OCI-LY7 (cell line): Measurements from ENCODE around the gene PIWIL1.

Experiments used
- CTCF ChIP-seq: fragments of 200-600 bp; sonication (generic); conservative IDR thresholded peaks from 2 replicates; pipeline ENCODE4 v1.5.1; 2014; ENCODE audit warnings: mild to moderate bottlenecking, antibody characterized with exemption, low read length, moderate library complexity, mixed read lengths
- EZH2phosphoT487 ChIP-seq: fragments of 200-600 bp; sonication (generic); IDR thresholded peaks from 2 replicates; pipeline ENCODE4 v1.6.1; 2018; ENCODE audit warnings: low read depth, borderline replicate concordance, mild to moderate bottlenecking, mixed run types, antibody characterized with exemption, low read length, moderate library complexity, mixed read lengths

- TF ChIP-seq EZH2phosphoT487 = no peak
- no peak for TF ChIP-seq CTCF
Measured at GRCh38 chr12:130382818-130383217, 45.1 kb downstream of the PIWIL1 start.
